ENCODE data around the gene OSBP2.

The OSBP2 gene

GRCh38 chr22:30856741-30857502 is 162.2 kb downstream of the OSBP2 start:
- DNase-seq, result no peak

DNA sequence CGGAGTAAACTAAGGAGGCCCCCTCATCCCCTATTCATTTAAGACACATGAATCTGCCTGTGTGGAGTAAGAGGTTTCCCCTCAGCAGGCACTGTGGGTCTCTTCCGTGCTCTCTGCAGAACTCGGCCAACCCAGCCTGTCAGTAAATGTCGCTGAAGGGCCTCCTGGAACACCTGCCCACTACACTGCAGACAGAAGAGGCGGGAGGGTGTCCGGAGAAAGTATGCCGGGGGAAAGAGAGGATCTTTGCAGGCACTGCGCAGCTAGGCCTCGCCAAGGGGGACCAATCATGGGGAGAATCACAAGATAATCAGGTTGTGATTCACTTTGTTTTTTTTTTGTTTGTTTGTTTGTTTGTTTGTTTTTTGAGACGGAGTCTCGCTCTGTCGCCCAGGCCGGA is 163.1 kb downstream of the OSBP2 start:
- DNase-seq, result no peak

- no peak for DNase-seq
Measured at GRCh38 chr22:30858976-30859713, 164.5 kb downstream of the OSBP2 start.

- DNase-seq, result no peak
Measured at GRCh38 chr22:30859714-30860095, 165.0 kb downstream of the OSBP2 start.

GRCh38 chr22:30860176-30861105 is 165.8 kb downstream of the OSBP2 start:
- no peak for DNase-seq

- DNase-seq, result no peak
Measured at GRCh38 chr22:30861131-30861530, 166.5 kb downstream of the OSBP2 start.

- DNase-seq, result no peak
Measured at GRCh38 chr22:30861688-30862552, 167.2 kb downstream of the OSBP2 start.

DNA sequence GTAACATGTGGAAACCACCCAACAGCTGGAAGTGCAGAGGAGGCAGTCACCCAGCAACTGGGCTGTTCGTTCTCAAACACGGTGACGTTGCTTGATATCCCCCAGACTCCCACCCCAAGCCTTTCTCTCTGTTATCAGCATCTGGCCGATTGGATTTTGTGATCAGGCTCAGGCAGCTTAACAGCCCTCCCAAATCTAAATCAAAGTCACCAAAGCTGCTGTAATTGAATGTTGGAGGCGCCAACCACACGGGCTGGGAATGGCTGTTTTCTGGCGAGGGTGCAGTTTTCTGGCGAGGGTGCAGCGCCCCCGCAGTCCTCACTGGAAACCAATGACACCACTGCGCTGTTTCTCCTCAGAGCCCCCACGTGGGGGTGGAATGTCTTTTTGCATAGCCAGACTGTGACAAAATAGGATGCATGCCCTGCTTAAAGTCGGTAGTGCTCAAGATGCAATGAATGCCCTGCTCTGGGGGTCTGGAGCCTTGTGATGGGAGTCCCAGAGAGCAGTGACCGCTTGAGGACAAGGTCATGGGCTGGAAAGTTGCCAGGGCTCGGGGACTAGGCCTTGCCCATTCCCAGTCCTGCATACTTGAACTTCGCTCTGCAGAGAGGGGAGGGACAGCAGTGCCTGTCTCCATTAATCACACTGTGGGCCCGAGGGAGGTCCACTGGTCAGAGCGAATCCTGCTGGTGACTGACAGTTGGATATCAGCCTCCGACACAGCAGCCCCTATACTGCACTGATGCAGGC is 168.6 kb downstream of the OSBP2 start:
- DNase-seq, result no peak

GRCh38 chr22:30864441-30865420 is 170.1 kb downstream of the OSBP2 start:
- no peak for DNase-seq

DNA sequence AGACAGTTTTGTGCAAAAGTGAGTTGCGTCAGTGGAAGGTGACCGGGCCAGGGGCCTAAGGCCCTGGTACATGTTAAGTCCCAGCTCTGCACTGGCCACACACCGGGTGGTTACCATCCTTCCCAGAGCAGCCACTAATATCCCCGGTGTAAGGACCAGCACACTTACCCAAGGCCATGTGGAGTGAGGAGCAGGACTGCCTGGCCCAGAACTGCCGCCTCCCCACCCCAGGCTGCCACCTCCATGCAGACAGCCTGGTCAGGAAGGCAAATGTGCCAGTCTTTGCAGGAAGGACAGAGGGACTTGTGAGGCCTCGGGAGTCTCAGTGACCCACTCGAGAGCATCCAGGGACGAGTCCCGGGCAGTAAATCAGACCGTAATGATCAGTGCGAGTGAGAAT is 171.0 kb downstream of the OSBP2 start:
- no peak for DNase-seq

GRCh38 chr22:30866216-30866615 is 171.5 kb downstream of the OSBP2 start:
- DNase-seq, result no peak

- no peak for DNase-seq
Measured at GRCh38 chr22:30866811-30867271, 172.2 kb downstream of the OSBP2 start.

GRCh38 chr22:30867746-30868662 is 173.3 kb downstream of the OSBP2 start:
- DNase-seq, result no peak

GRCh38 chr22:30868663-30869385 is 174.2 kb downstream of the OSBP2 start:
- peak; percentile 14 for DNase-seq

- DNase-seq, result no peak
Measured at GRCh38 chr22:30869667-30870395, 175.2 kb downstream of the OSBP2 start.

- DNase-seq, result no peak
Measured at GRCh38 chr22:30870451-30871345, 176.0 kb downstream of the OSBP2 start.
